NT2/D1 (cell line): Measurements from ENCODE around the gene ANGPTL2.

Experiments
- SUZ12 ChIP-seq: IDR thresholded peaks from 2 replicates; pipeline ENCODE4 v1.6.1; 2011; ENCODE audit not compliant: insufficient read length, insufficient read depth; ENCODE audit errors: extremely low read depth
- YY1 ChIP-seq: IDR thresholded peaks from 2 replicates; pipeline ENCODE4 v1.6.1; 2011; ENCODE audit not compliant: insufficient read length, insufficient read depth
- ZNF274 ChIP-seq: IDR thresholded peaks from 2 replicates; pipeline ENCODE4 v1.6.1; 2011; ENCODE audit warnings: mild to moderate bottlenecking, low read depth, low read length

- no peak for TF ChIP-seq SUZ12
- no peak for TF ChIP-seq YY1
- TF ChIP-seq ZNF274 = no peak
Measured at GRCh38 chr9:127091526-127091925, 30.9 kb downstream of the ANGPTL2 start.
